Measurements from ENCODE around the gene RTN4RL1.

The RTN4RL1 gene

DNA sequence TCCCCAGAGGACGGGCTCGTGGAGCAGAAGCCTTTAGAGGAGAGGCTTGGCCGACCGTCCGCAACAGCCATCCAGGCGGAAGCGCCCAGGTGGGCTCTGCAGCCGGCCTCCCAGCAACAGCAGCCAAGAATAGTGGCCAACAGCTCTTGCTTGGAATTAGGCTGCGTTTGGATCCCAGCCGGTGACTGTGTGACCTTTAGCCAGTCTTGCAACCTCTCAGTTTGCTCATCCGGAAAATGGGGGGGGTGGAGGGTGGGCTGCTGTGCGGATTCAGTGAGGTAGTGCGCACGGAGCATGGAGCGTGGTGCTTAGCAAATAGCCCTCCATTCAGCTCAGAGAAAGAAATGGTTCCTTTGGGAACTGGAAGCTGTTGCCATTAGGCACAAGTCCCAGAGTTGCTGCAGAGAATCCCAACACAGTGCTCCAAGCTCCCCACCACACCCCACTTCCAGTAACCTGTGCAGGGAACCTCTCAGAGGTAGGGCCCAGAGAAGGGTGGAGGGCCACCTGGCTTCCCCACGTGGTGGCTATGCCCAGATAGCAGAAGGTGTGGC, 46.7 kb downstream of the RTN4RL1 start:
- no peaks in the 10 kb centered on the region for H3K4me1 ChIP-seq (ENCODE audit: insufficient read depth, low read length)
- 85% methylated on average over 16 of the region's 16 CpGs for WGBS
- H3K9me3 ChIP-seq (ENCODE audit: insufficient read depth, low read depth, low read length): no peaks in the 10 kb centered on the region
- no peak overlapping the region for H3K27ac ChIP-seq (ENCODE audit: low read depth, low read length)
- no peaks in the 10 kb centered on the region for H3K36me3 ChIP-seq (ENCODE audit: insufficient read depth, low read length)
- H3K27me3 ChIP-seq (ENCODE audit: insufficient read depth, low read length): peaks cover 11% of the 10 kb centered on the region
- no peak overlapping the region for H3K9ac ChIP-seq (ENCODE audit: low read depth, low read length)
- H3K4me3 ChIP-seq (ENCODE audit: low read length): no peak overlapping the region

DNA sequence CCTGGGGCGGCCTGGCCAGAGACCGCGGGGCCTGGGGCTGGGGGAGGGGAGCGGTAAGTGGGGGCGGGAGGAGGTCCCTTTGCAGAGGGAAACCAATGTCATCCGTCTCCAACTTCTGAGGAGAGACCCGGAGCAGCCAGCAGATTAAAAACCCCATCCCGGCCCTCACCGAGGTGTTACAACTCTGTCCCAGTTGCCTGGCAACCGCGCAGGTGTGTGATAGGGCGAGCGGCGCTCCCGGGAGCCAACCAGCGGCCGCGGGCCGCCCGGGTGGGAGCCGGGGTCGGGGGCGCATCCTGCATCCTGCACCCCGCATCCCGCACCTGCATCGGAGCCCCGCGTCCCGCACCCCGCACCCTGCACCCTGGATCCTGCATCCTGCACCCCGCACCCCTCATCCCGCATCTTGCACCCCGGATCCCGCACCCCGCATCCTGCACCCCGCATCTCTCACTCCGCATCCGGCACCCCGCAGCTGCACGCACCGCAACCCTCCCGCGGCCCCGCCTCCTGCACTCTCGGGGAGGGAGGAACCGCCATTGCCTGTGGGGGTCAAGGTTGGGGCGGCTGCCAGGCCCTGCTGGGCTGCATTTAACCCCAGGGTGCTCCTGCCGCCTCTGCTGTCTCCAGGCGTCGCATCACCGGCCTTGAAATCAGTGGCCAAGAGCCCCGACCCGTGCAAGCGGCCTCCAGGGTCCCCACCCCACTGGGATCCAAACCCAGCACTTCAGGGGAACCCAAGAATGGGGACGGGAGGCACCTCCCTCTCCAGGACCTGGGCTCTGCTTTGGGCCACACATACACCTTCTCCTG, 47.3 kb downstream of the RTN4RL1 start:
- Histone ChIP-seq H3K4me3 (ENCODE audit: low read length) (no peak overlapping the region), H3K27ac (ENCODE audit: low read depth, low read length) (no peak overlapping the region), H3K27me3 (ENCODE audit: insufficient read depth, low read length) (peaks cover 7% of the 10 kb centered on the region), H3K4me1 (ENCODE audit: insufficient read depth, low read length) (no peaks in the 10 kb centered on the region), H3K9ac (ENCODE audit: low read depth, low read length) (no peak overlapping the region), H3K36me3 (ENCODE audit: insufficient read depth, low read length) (no peaks in the 10 kb centered on the region), H3K9me3 (ENCODE audit: insufficient read depth, low read depth, low read length) (no peaks in the 10 kb centered on the region)
- 69% methylated on average over 55 of the region's 55 CpGs for WGBS

DNA sequence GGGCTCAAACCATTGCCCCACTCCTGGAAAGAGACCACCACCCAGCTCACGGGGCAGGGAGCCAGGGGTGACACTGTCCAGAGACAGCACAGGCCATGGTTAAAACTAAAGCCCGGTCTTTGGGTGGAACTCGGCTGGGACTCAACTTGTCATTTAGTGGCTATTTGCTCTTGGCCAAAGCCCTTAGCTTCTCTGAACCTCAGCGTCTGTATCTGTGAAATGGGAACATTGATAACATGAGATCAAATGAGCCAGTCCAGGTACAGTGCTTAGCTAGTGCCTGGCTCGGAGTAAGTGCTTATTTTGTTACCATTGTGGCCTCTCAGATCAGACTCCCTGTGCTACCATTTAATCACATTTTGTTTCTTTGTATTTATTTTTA, 48.5 kb downstream of the RTN4RL1 start:
- no peaks in the 10 kb centered on the region for H3K36me3 ChIP-seq (ENCODE audit: insufficient read depth, low read length)
- whole genome bisulfite sequencing: 89% methylated on average over 5 of the region's 5 CpGs
- H3K27me3 ChIP-seq (ENCODE audit: insufficient read depth, low read length): peaks cover 7% of the 10 kb centered on the region
- H3K9ac ChIP-seq (ENCODE audit: low read depth, low read length): no peak overlapping the region
- no peak overlapping the region for H3K27ac ChIP-seq (ENCODE audit: low read depth, low read length)
- no peaks in the 10 kb centered on the region for H3K4me1 ChIP-seq (ENCODE audit: insufficient read depth, low read length)
- no peaks in the 10 kb centered on the region for H3K9me3 ChIP-seq (ENCODE audit: insufficient read depth, low read depth, low read length)
- H3K4me3 ChIP-seq (ENCODE audit: low read length): no peak overlapping the region

DNA sequence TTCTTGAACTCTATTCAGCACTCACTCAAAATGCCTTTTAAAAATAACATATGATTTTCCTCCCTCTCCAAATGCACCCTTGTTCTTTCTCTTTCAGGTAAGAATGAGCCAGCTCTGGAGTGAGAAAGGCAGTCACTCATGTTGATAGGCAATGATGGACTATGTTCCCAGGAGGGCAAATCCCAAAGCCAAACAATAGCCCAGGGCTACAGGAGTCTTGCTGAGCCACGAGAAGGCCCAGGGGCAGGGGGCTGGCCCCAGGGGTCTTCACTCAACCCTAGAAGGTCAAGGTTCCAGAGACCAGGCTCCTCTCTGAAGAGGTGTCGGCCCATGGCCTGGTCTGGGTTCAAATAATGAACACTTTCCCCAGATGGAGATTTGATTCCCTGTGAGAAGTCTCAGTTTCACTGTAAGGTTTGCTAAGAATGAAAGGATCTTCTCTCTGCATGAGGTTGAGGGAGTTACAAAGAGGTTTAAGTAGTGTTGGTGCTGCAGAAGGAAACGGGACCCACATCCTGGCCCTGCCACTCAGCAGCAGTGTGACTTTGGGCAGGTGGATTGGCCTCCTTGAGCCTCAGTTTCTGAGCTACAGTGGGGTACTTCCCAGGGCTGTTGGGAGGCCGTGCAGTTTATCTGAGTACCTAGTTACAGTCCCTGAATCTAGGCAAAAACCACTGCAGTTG, 49.0 kb downstream of the RTN4RL1 start:
- H3K27me3 ChIP-seq (ENCODE audit: insufficient read depth, low read length): peaks cover 7% of the 10 kb centered on the region
- H3K4me1 ChIP-seq (ENCODE audit: insufficient read depth, low read length): no peaks in the 10 kb centered on the region
- no peak overlapping the region for H3K9ac ChIP-seq (ENCODE audit: low read depth, low read length)
- 62% methylated on average over 4 of the region's 4 CpGs for WGBS
- no peaks in the 10 kb centered on the region for H3K36me3 ChIP-seq (ENCODE audit: insufficient read depth, low read length)
- no peaks in the 10 kb centered on the region for H3K9me3 ChIP-seq (ENCODE audit: insufficient read depth, low read depth, low read length)
- H3K27ac ChIP-seq (ENCODE audit: low read depth, low read length): no peak overlapping the region
- H3K4me3 ChIP-seq (ENCODE audit: low read length): no peak overlapping the region

DNA sequence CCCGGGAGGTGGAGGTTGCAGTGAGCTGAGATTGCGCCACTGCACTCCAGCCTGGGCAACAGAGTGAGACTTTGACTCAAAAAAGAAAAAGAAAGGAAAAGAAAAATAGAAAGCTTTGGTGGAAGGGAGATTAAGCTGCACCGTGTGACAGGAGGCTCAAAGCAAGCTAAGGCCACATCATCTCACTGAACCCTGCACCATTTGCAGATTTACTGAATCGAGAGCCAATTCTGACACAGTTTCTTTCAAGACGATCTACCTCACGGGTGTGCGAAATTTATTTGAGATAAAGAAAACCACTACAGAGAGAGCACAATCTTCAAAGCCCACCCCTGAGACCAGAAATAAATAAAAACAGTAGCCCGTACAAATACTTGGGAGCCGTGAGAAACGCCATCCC, 49.6 kb downstream of the RTN4RL1 start:
- Histone ChIP-seq H3K4me3 (ENCODE audit: low read length) (no peak overlapping the region), H3K36me3 (ENCODE audit: insufficient read depth, low read length) (no peaks in the 10 kb centered on the region), H3K9me3 (ENCODE audit: insufficient read depth, low read depth, low read length) (no peaks in the 10 kb centered on the region), H3K27ac (ENCODE audit: low read depth, low read length) (no peak overlapping the region), H3K27me3 (ENCODE audit: insufficient read depth, low read length) (peaks cover 7% of the 10 kb centered on the region), H3K4me1 (ENCODE audit: insufficient read depth, low read length) (no peaks in the 10 kb centered on the region), H3K9ac (ENCODE audit: low read depth, low read length) (no peak overlapping the region)
- WGBS: 87% methylated on average over 10 of the region's 10 CpGs

DNA sequence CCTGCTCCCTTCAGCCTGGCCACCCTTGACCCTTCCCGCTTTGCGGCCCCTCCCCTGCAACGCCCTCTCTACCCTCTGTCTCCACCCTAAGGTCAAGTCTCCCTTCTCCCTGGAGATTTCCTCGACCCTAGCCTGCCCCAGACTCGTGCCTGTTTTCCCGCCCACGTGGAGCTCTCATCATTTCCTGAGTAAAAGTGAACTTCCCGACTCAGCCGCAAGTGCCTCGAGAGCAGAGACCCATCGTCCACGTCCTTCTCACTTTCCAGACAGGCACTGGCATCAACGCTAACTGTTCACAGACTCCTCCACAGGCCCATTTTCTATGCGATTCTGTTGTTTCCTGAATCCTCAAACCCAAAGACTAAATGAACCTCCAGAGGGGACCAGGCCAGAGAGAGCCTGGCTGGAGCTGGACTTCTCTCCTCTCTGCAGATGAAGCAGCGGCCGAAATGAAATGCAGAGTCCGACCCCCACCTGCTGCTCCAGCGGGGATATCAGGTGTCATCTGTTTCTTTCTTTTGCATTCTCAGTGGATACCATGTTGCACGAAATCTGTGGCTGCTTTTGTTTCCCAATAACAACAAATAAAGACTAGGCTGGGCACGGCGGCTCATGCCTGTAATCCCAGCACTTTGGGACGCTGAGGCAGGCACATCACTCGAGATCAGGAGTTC, 52.5 kb downstream of the RTN4RL1 start:
- Histone ChIP-seq H3K4me1 (ENCODE audit: insufficient read depth, low read length) (no peaks in the 10 kb centered on the region), H3K27me3 (ENCODE audit: insufficient read depth, low read length) (no peaks in the 10 kb centered on the region; the same call in 1 of the 2 replicates), H3K36me3 (ENCODE audit: insufficient read depth, low read length) (no peaks in the 10 kb centered on the region), H3K27ac (ENCODE audit: low read depth, low read length) (no peak overlapping the region), H3K4me3 (ENCODE audit: low read length) (no peak overlapping the region), H3K9ac (ENCODE audit: low read depth, low read length) (no peak overlapping the region), H3K9me3 (ENCODE audit: insufficient read depth, low read depth, low read length) (no peaks in the 10 kb centered on the region)
- WGBS: 81% methylated on average over 23 of the region's 23 CpGs

DNA sequence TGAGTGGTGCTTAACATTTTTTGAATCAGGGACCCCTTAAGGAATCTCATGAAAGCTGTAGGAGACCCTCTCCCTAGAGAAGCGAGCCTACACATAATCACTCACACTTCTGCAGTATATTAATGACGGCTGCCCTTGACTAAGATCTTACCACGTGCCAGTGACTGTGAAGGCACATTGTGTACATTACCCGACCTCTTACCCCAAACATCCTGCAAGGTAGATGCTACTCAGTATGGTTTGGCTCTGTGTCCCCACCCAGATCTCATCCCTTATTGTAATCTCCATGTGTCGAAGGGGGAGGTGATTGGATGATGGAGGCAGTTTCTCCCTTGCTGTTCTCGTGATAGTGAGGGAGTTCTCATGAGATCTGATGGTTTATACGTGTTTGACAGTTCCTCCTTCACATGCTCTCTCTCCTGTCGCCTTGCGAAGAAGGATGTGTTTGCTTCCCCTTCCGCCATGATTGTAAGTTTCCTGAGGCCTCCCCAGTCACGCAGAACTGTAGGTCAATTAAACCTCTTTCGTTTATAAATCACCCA, 54.2 kb downstream of the RTN4RL1 start:
- no peaks in the 10 kb centered on the region for H3K36me3 ChIP-seq (ENCODE audit: insufficient read depth, low read length)
- no peaks in the 10 kb centered on the region; the same call in 1 of the 2 replicates for H3K27me3 ChIP-seq (ENCODE audit: insufficient read depth, low read length)
- H3K4me3 ChIP-seq (ENCODE audit: low read length): no peak overlapping the region
- WGBS: 90% methylated on average over 12 of the region's 12 CpGs
- no peak overlapping the region for H3K9ac ChIP-seq (ENCODE audit: low read depth, low read length)
- H3K27ac ChIP-seq (ENCODE audit: low read depth, low read length): no peak overlapping the region
- peaks cover 7% of the 10 kb centered on the region for H3K4me1 ChIP-seq (ENCODE audit: insufficient read depth, low read length)
- H3K9me3 ChIP-seq (ENCODE audit: insufficient read depth, low read depth, low read length): no peaks in the 10 kb centered on the region

DNA sequence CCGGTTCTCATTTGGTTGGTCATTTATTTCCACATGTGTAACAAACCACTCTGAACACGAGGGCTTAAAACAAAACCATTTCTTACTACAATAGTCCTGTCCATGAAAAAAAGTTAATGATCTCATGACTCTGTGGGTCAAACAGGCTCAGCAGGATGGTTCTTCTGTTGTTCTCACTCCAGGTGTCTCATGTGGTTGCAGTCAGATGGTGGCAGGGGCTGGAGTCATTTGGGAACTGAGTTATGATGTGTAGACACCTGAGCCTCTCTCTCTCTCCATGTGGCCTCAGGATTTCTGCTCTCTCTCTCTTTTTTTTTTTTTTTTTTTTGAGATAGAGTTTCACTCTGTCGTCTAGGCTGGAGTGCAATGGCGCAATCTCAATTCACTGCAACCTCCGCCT, 55.4 kb downstream of the RTN4RL1 start:
- Histone ChIP-seq H3K27me3 (ENCODE audit: insufficient read depth, low read length) (no peaks in the 10 kb centered on the region; the same call in 1 of the 2 replicates), H3K27ac (ENCODE audit: low read depth, low read length) (no peak overlapping the region), H3K4me3 (ENCODE audit: low read length) (no peak overlapping the region), H3K9me3 (ENCODE audit: insufficient read depth, low read depth, low read length) (no peaks in the 10 kb centered on the region), H3K36me3 (ENCODE audit: insufficient read depth, low read length) (no peaks in the 10 kb centered on the region), H3K4me1 (ENCODE audit: insufficient read depth, low read length) (peaks cover 7% of the 10 kb centered on the region), H3K9ac (ENCODE audit: low read depth, low read length) (no peak overlapping the region)
- WGBS: 87% methylated on average over 5 of the region's 5 CpGs

- Histone ChIP-seq H3K27me3 (ENCODE audit: insufficient read depth, low read length) (no peaks in the 10 kb centered on the region; the same call in 1 of the 2 replicates), H3K4me3 (ENCODE audit: low read length) (no peak overlapping the region), H3K4me1 (ENCODE audit: insufficient read depth, low read length) (peaks cover 7% of the 10 kb centered on the region), H3K27ac (ENCODE audit: low read depth, low read length) (no peak overlapping the region; the same call in 1 of the 2 replicates), H3K36me3 (ENCODE audit: insufficient read depth, low read length) (no peaks in the 10 kb centered on the region), H3K9me3 (ENCODE audit: insufficient read depth, low read depth, low read length) (no peaks in the 10 kb centered on the region), H3K9ac (ENCODE audit: low read depth, low read length) (no peak overlapping the region)
- WGBS: 24% methylated on average over 11 of the region's 11 CpGs
Measured at GRCh38 chr17:1967213-1967612, 57.9 kb downstream of the RTN4RL1 start.

DNA sequence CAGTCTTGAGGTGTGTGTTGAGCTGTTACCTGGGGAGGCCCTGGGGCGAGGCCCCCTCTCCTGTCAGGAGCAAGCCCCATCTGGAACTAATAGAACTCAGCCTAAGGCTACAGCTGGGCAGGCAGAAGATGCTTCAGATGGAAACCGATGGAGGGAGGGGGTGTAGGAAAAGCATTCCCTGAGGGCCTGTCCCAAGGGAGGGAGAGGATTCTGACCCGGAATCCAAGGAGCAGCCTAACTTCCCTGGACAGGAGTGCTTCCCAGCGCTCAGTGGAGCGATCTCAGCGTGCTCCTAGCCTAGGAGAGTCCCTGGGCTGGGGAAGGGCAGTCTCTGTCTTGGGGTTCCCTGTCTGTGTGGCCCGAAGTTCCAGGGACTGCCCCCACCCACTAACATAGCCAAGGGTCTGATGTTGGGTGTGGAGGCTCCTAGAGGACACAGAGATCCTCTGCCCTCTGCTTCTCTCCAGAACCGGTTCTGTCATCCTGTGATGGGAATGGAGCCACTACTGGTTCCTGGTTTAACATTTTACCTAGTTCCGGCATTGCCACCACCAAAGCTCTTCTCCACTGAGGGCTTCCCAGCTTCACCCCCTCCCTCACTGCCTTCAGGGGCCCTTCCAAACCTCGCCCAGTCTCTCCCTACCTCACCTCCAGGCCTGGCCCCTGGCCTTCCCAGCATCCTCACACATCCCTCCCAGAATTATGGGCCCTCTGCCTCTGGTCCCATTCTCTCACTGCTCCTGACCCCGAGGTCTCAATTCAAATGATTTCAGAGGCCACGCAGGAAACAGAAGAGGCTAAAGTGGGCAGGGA, 58.7 kb downstream of the RTN4RL1 start:
- H3K36me3 ChIP-seq (ENCODE audit: insufficient read depth, low read length): no peaks in the 10 kb centered on the region
- H3K9me3 ChIP-seq (ENCODE audit: insufficient read depth, low read depth, low read length): no peaks in the 10 kb centered on the region
- WGBS: 71% methylated on average over 11 of the region's 12 CpGs
- no peak overlapping the region for H3K4me3 ChIP-seq (ENCODE audit: low read length)
- H3K4me1 ChIP-seq (ENCODE audit: insufficient read depth, low read length): peaks cover 7% of the 10 kb centered on the region
- H3K27me3 ChIP-seq (ENCODE audit: insufficient read depth, low read length): no peaks in the 10 kb centered on the region; the same call in 1 of the 2 replicates
- no peak overlapping the region; the same call in 1 of the 2 replicates for H3K27ac ChIP-seq (ENCODE audit: low read depth, low read length)
- H3K9ac ChIP-seq (ENCODE audit: low read depth, low read length): no peak overlapping the region
